GM23338 (cell line): Measurements from ENCODE around the gene ANO10. TPM values are rescaled to one million over a fixed set of nuclear protein-coding genes. Genes with fewer than 3 reads are reported as not detected.
"Not testable (repeated sequence)": the region's sequence is repeated elsewhere in the genome, so short reads cannot be mapped to it uniquely, and the experiment has no call there.

Experiments
- ATAC-seq: fragments of 200-7000 bp; cut with Tn5 transposase; 3 replicates; pipeline ENCODE4 v1.9.1; 2020
- DNase-seq: peaks from one replicate; pipeline ENCODE4 v3.0.0-alpha.2; 2015; ENCODE audit warnings: low spot score
- H2AFZ ChIP-seq: fragments of 200-600 bp; sonication (generic); 2 replicates; pipeline ENCODE4 v1.8.0; 2016; ENCODE audit warnings: antibody characterized with exemption, mild to moderate bottlenecking, moderate library complexity
- H3F3A ChIP-seq: fragments of 200-600 bp; sonication (generic); replicated peaks from 2 replicates; pipeline ENCODE4 v1.8.0; 2017; ENCODE audit warnings: antibody characterized with exemption, mixed run types, low read depth
- H3K27ac ChIP-seq: fragments of 200-600 bp; sonication (generic); 2 replicates; pipeline ENCODE4 v1.6.1; 2016; ENCODE audit warnings: low read depth
- H3K27me3 ChIP-seq: fragments of 200-600 bp; sonication (generic); 2 replicates; pipeline ENCODE4 v1.8.0; 2016; ENCODE audit warnings: mild to moderate bottlenecking, mixed run types, moderate library complexity; ENCODE audit not compliant: insufficient read depth
- H3K36me3 ChIP-seq: fragments of 200-600 bp; sonication (generic); 2 replicates; pipeline ENCODE4 v1.8.0; 2016; ENCODE audit warnings: mild to moderate bottlenecking; ENCODE audit not compliant: insufficient read depth
- H3K4me1 ChIP-seq: fragments of 200-600 bp; sonication (generic); 2 replicates; pipeline ENCODE4 v1.8.0; 2016; ENCODE audit warnings: mild to moderate bottlenecking, moderate library complexity; ENCODE audit not compliant: insufficient read depth
- H3K4me2 ChIP-seq: fragments of 200-600 bp; sonication (generic); 2 replicates; pipeline ENCODE4 v1.7.1; 2017; ENCODE audit warnings: mixed run types
- H3K4me3 ChIP-seq: fragments of 200-600 bp; sonication (generic); 2 replicates; pipeline ENCODE4 v1.6.1; 2016; ENCODE audit warnings: mixed run types
- H3K79me2 ChIP-seq: fragments of 200-600 bp; sonication (generic); replicated peaks from 2 replicates; pipeline ENCODE4 v1.8.0; 2017; ENCODE audit warnings: mild to moderate bottlenecking; ENCODE audit not compliant: insufficient read depth
- H3K9me2 ChIP-seq: fragments of 200-600 bp; sonication (generic); 2 replicates; pipeline ENCODE4 v1.8.0; 2017; ENCODE audit not compliant: insufficient read depth
- H4K20me1 ChIP-seq: fragments of 200-600 bp; sonication (generic); replicated peaks from 2 replicates; pipeline ENCODE4 v1.8.0; 2017; ENCODE audit warnings: mild to moderate bottlenecking; ENCODE audit not compliant: insufficient read depth
- H3K27ac Mint-ChIP-seq: 2 replicates; pipeline ENCODE4 v1.8.0; 2020; ENCODE audit warnings: inconsistent platforms, mild to moderate bottlenecking, moderate library complexity, mixed read lengths
- H3K27me3 Mint-ChIP-seq: 3 replicates; pipeline ENCODE4 v1.8.0; 2022; ENCODE audit warnings: low read depth, mild to moderate bottlenecking, moderate library complexity, mixed read lengths, inconsistent platforms; ENCODE audit not compliant: insufficient read depth, poor library complexity
- H3K36me3 Mint-ChIP-seq: 3 replicates; pipeline ENCODE4 v1.8.0; 2021; ENCODE audit warnings: low read depth, mild to moderate bottlenecking, inconsistent platforms, moderate library complexity, mixed read lengths
- H3K4me1 Mint-ChIP-seq: 3 replicates; pipeline ENCODE4 v1.8.0; 2020; ENCODE audit warnings: mild to moderate bottlenecking, inconsistent platforms, mixed read lengths
- H3K4me3 Mint-ChIP-seq: 3 replicates; pipeline ENCODE4 v1.8.0; 2021; ENCODE audit warnings: moderate library complexity, mild to moderate bottlenecking, inconsistent platforms, mixed read lengths
- H3K9me3 Mint-ChIP-seq: 3 replicates; pipeline ENCODE4 v1.8.0; 2020; ENCODE audit warnings: moderate library complexity, mild to moderate bottlenecking, inconsistent platforms, mixed read lengths
- CREB1 ChIP-seq: fragments of 250-450 bp; sonication (Bioruptor Pico); IDR thresholded peaks from 2 replicates; pipeline ENCODE4 v1.5.0; 2020; ENCODE audit warnings: low read depth, mild to moderate bottlenecking, moderate library complexity
- CTCF ChIP-seq, 2 experiments: fragments of 200-600 bp in 1 of 2; sonication (generic) in 1 of 2; conservative IDR thresholded peaks; 2 replicates each; pipeline versions ENCODE4 v1.5.1 to v1.6.1; 2016 to 2017; ENCODE audit warnings: antibody characterized with exemption in 2 of 2, low read depth in 2 of 2, mild to moderate bottlenecking in 2 of 2, moderate library complexity in 1 of 2
- ETS1 ChIP-seq: IDR thresholded peaks from 2 replicates; pipeline ENCODE4 v1.6.1; 2016; ENCODE audit warnings: antibody characterized with exemption
- EZH2 ChIP-seq: fragments of 200-600 bp; sonication (generic); IDR thresholded peaks from one replicate; pipeline ENCODE4 v1.8.0; 2017; ENCODE audit warnings: antibody characterized with exemption, mild to moderate bottlenecking, low read depth; ENCODE audit not compliant: unreplicated experiment
- EZH2phosphoT487 ChIP-seq: fragments of 200-600 bp; sonication (generic); IDR thresholded peaks from one replicate; pipeline ENCODE4 v1.8.1; 2018; ENCODE audit warnings: antibody characterized with exemption; ENCODE audit not compliant: unreplicated experiment
- JUNB ChIP-seq: IDR thresholded peaks from one replicate; pipeline ENCODE4 v1.6.1; 2016; ENCODE audit warnings: antibody characterized with exemption; ENCODE audit not compliant: unreplicated experiment
- POLR2AphosphoS5 ChIP-seq: IDR thresholded peaks from 2 replicates; pipeline ENCODE4 v1.6.1; 2016; ENCODE audit warnings: antibody characterized with exemption, low read depth
- STAT1 ChIP-seq: IDR thresholded peaks from one replicate; pipeline ENCODE4 v1.6.1; 2016; ENCODE audit warnings: antibody characterized with exemption; ENCODE audit not compliant: unreplicated experiment
- ZNF331 ChIP-seq: fragments of 250-450 bp; sonication (Bioruptor Pico); IDR thresholded peaks from 2 replicates; pipeline ENCODE4 v1.5.0; 2020; ENCODE audit warnings: low read depth, mild to moderate bottlenecking, moderate library complexity
- polyA plus RNA-seq: library from polyadenylated mRNA; unstranded; fragments of >200 nt; fragmentation: Nextera tagmentation; extraction: Ambion mirVana; gene quantifications from 2 replicates; pipeline ENCODE4 v1.2.1, GENCODE V29; 2016
- total RNA-seq: library from RNA; depleted of rRNA; stranded (reverse); fragments of >200 nt; shearing (Covaris generic); gene quantifications from 2 replicates; pipeline ENCODE4 v1.2.3, GENCODE V29; 2014

ANO10 gene
- total and polyA plus RNA-seq, 2 experiments from 2014 or later: 29.2 to 48.1 TPM

GRCh38 chr3:43565661-43566341, 56.0 kb downstream of the ANO10 start:
- H3K4me3 ChIP-seq: peak overlapping the region; percentile 42
- H3K27me3 Mint-ChIP-seq: not testable (repeated sequence)

GRCh38 chr3:43559961-43560360, 61.9 kb downstream of the ANO10 start:
- Histone ChIP-seq H3K9me2 (no peaks in the 10 kb centered on the region), H3K27me3 (no peaks in the 10 kb centered on the region), H3K79me2 (no peaks in the 10 kb centered on the region; the same call in 1 of the 2 replicates), H3K4me1 (no peaks in the 10 kb centered on the region), H3K27ac (no peak overlapping the region), H3K36me3 (no peaks in the 10 kb centered on the region), H2AFZ (no peak overlapping the region), H3F3A (no peaks in the 10 kb centered on the region), H3K4me2 (no peak overlapping the region), H3K4me3 (no peak overlapping the region), H4K20me1 (peaks cover 3% of the 10 kb centered on the region; the same call in 1 of the 2 replicates)
- H3K9me3 Mint-ChIP-seq: no peaks in the 10 kb centered on the region; the same call in 2 of the 3 replicates
- peaks cover 32% of the 10 kb centered on the region for H3K36me3 Mint-ChIP-seq
- TF ChIP-seq EZH2 (no peak), CTCF (conservative IDR thresholded peaks at IDR 0.05; ENCODE audit: low read depth in 2 of 2) (peak in 1 of 2 experiments; percentile 52; a peak in 2 of 4 replicates)
- no peak overlapping the region; the same call in 1 of the 2 replicates for H3K27ac Mint-ChIP-seq
- H3K4me3 Mint-ChIP-seq: no peak overlapping the region
- DNase-seq (peak; percentile 10), ATAC-seq (peak; percentile 64)
- no peaks in the 10 kb centered on the region for H3K4me1 Mint-ChIP-seq
- peaks cover 2% of the 10 kb centered on the region for H3K27me3 Mint-ChIP-seq

More at GRCh38 chr3:43565661-43566341, 56.0 kb downstream of the ANO10 start:
- peaks cover 21% of the 10 kb centered on the region; the same call in 2 of the 3 replicates for H3K9me3 Mint-ChIP-seq
- DNase-seq: peak; percentile 26
- ATAC-seq, H3K9me2 ChIP-seq, H3K4me1 Mint-ChIP-seq, H3K27me3 ChIP-seq, H3K79me2 ChIP-seq, H2AFZ ChIP-seq, H3K36me3 ChIP-seq, H3F3A ChIP-seq, H4K20me1 ChIP-seq, H3K4me1 ChIP-seq: not testable (repeated sequence)
- Histone ChIP-seq H3K27ac (0 out of 2 replicates have a peak overlapping the region, but pooled peaks have one; percentile 5), H3K4me2 (peak overlapping the region; percentile 70)
- peak overlapping the region; percentile 70 for H3K4me3 Mint-ChIP-seq
- H3K36me3 Mint-ChIP-seq: peaks cover 49% of the 10 kb centered on the region
- H3K27ac Mint-ChIP-seq: peak overlapping the region; percentile 91

GRCh38 chr3:43558171-43558570, 63.6 kb downstream of the ANO10 start:
- Histone ChIP-seq H3K4me2 (no peak overlapping the region), H3K4me1 (no peaks in the 10 kb centered on the region), H3K79me2 (no peaks in the 10 kb centered on the region), H3F3A (no peaks in the 10 kb centered on the region), H3K36me3 (no peaks in the 10 kb centered on the region; the same call in 1 of the 2 replicates), H3K4me3 (no peak overlapping the region), H4K20me1 (peaks cover 3% of the 10 kb centered on the region; the same call in 1 of the 2 replicates), H3K9me2 (no peaks in the 10 kb centered on the region), H3K27me3 (no peaks in the 10 kb centered on the region), H2AFZ (no peak overlapping the region), H3K27ac (no peak overlapping the region)
- no peak for DNase-seq
- peaks cover 2% of the 10 kb centered on the region for H3K27me3 Mint-ChIP-seq
- no peak overlapping the region for H3K4me3 Mint-ChIP-seq
- H3K4me1 Mint-ChIP-seq: no peaks in the 10 kb centered on the region
- no peaks in the 10 kb centered on the region; the same call in 2 of the 3 replicates for H3K9me3 Mint-ChIP-seq
- no peak for ATAC-seq
- peaks cover 30% of the 10 kb centered on the region for H3K36me3 Mint-ChIP-seq
- no peak overlapping the region for H3K27ac Mint-ChIP-seq
- TF ChIP-seq STAT1 (no peak), JUNB (no peak), ZNF331 (CRISPR knock-in tag) (no peak), EZH2phosphoT487 (no peak), ETS1 (no peak), POLR2AphosphoS5 (no peak), CREB1 (CRISPR knock-in tag) (no peak), EZH2 (no peak)
